ENCODE data around the gene NTM. TPM values are rescaled to one million over a fixed set of nuclear protein-coding genes. Genes with fewer than 3 reads are reported as not detected.

The NTM gene
- total and polyA plus RNA-seq, 2 of the 8 experiments (the other 6 are each of a cell fraction or from before 2014, with no cell fraction given), result 13.4 to 20.0 TPM

GRCh38 chr11:132115454-132115853 is 745.0 kb downstream of the NTM start (continued):
- TF ChIP-seq CHD7 (IDR thresholded peaks at IDR 0.05; ENCODE audit: insufficient replicate concordance, low read length) (no peak), TBP (IDR thresholded peaks at IDR 0.05; ENCODE audit: low read depth, low read length) (no peak), GTF2F1 (IDR thresholded peaks at IDR 0.05; ENCODE audit: borderline replicate concordance, low read depth, low read length) (no peak), CHD2 (IDR thresholded peaks at IDR 0.05; ENCODE audit: low read length) (no peak), SIRT6 (IDR thresholded peaks at IDR 0.05; ENCODE audit: low read length) (no peak), SP1 (IDR thresholded peaks at IDR 0.05; ENCODE audit: low read depth, low read length) (no peak), NRF1 (IDR thresholded peaks at IDR 0.05; ENCODE audit: low read depth, low read length) (no peak), KDM4A (IDR thresholded peaks at IDR 0.05; ENCODE audit: low read depth, low read length, severe bottlenecking) (no peak), JUN (IDR thresholded peaks at IDR 0.05; ENCODE audit: low read depth, low read length) (no peak)
